Natural killer cell treated with Interleukin-12 subunit alpha and Interleukin-12 subunit beta and Interleukin-15 and Interleukin-18, amount 100 ng/mL, for 72 hours (primary cell): ENCODE results near the gene E2F4. TPM values are rescaled to one million over a fixed set of nuclear protein-coding genes. Genes with fewer than 3 reads are reported as not detected.

Source experiments
- ATAC-seq, 2 donors: fragments of 150-1000 bp; cut with Tn5 transposase in 1 of 2; sonication (Bioruptor Pico), chemical (Tn5 transposase) in 1 of 2; 2 replicates each; pipeline ENCODE4 v1.10.0; 2021
- DNase-seq: peaks from one replicate; pipeline ENCODE4 v3.0.0; 2022; ENCODE audit warnings: low spot score
- H3K27ac Mint-ChIP-seq, 2 donors: 1 replicate in 1 of 2; 2 replicates in 1 of 2; pipeline ENCODE4 v1.8.0; 2022; ENCODE audit warnings: mixed read lengths in 2 of 2, mild to moderate bottlenecking in 1 of 2, moderate library complexity in 1 of 2
- H3K27me3 Mint-ChIP-seq, 2 donors: 1 replicate in 1 of 2; 2 replicates in 1 of 2; pipeline ENCODE4 v1.8.0; 2022; ENCODE audit warnings: mixed read lengths in 2 of 2
- H3K36me3 Mint-ChIP-seq: one replicate; pipeline ENCODE4 v1.8.0; 2022; ENCODE audit warnings: mixed read lengths
- H3K4me1 Mint-ChIP-seq, 2 donors: 1 replicate in 1 of 2; 2 replicates in 1 of 2; pipeline ENCODE4 v1.8.0; 2022; ENCODE audit warnings: low read depth in 2 of 2, mixed read lengths in 2 of 2, mild to moderate bottlenecking in 1 of 2
- H3K4me3 Mint-ChIP-seq: one replicate; pipeline ENCODE4 v1.8.0; 2022; ENCODE audit warnings: mixed read lengths
- H3K9me3 Mint-ChIP-seq: 2 replicates; pipeline ENCODE4 v1.8.0; 2022; ENCODE audit warnings: mixed read lengths
- total RNA-seq, 2 donors: library from RNA; stranded (reverse); gene quantifications; one replicate each; pipeline ENCODE4 v1.2.3, GENCODE V29; 2022

Gene E2F4
- total RNA-seq, 2 donors from 2014 or later: 110 to 188 TPM

GRCh38 chr16:67184995-67185650 lies 6.8 kb upstream of the E2F4 start:
- Mint-ChIP-seq H3K9me3 (no peaks in the 10 kb centered on the region), H3K4me3 (peak overlapping the region; percentile 85), H3K4me1 (peaks cover 8% of the 10 kb centered on the region in 2 donors), H3K36me3 (no peaks in the 10 kb centered on the region), H3K27me3 (peaks cover 0 to 5% of the 10 kb centered on the region in 2 donors), H3K27ac (peak overlapping the region; percentile 19 to 80)
- peak; percentile 41 to 43 for ATAC-seq
- peak; percentile 86 for DNase-seq

GRCh38 chr16:67185651-67186134 lies 6.3 kb upstream of the E2F4 start:
- ATAC-seq (no peak), DNase-seq (no peak)
- Mint-ChIP-seq H3K4me3 (peak overlapping the region; percentile 85), H3K27ac (peak overlapping the region; percentile 19 to 80), H3K27me3 (peaks cover 0 to 5% of the 10 kb centered on the region in 2 donors), H3K4me1 (peaks cover 8% of the 10 kb centered on the region in 2 donors), H3K36me3 (no peaks in the 10 kb centered on the region), H3K9me3 (no peaks in the 10 kb centered on the region)

DNA sequence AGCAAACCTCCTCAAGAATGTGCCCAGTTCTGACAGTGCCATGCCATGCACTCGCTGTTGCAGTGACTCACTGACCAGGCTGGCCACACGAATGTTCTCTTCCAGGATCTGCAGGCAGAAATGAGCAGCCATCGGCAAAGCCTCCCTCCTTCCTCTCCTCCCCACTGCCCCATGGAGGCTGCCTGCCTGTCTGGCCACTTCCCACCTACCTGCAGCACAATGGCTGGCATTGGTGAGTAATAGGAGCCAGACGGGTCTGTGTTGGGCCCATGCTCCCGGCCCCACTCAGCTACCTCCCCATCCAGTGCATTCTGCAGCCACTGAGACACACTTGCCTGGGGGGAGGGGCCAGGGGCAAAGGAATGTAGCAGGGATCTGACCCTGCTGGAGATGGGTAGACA lies 5.4 kb upstream of the E2F4 start:
- DNase-seq (no peak), ATAC-seq (no peak)
- no peaks in the 10 kb centered on the region for H3K36me3 Mint-ChIP-seq
- H3K27ac Mint-ChIP-seq: no peak overlapping the region
- no peak overlapping the region for H3K4me3 Mint-ChIP-seq
- H3K27me3 Mint-ChIP-seq: peaks cover 0 to 5% of the 10 kb centered on the region in 2 donors
- H3K9me3 Mint-ChIP-seq: no peaks in the 10 kb centered on the region
- H3K4me1 Mint-ChIP-seq: peaks cover 12 to 13% of the 10 kb centered on the region in 2 donors

DNA sequence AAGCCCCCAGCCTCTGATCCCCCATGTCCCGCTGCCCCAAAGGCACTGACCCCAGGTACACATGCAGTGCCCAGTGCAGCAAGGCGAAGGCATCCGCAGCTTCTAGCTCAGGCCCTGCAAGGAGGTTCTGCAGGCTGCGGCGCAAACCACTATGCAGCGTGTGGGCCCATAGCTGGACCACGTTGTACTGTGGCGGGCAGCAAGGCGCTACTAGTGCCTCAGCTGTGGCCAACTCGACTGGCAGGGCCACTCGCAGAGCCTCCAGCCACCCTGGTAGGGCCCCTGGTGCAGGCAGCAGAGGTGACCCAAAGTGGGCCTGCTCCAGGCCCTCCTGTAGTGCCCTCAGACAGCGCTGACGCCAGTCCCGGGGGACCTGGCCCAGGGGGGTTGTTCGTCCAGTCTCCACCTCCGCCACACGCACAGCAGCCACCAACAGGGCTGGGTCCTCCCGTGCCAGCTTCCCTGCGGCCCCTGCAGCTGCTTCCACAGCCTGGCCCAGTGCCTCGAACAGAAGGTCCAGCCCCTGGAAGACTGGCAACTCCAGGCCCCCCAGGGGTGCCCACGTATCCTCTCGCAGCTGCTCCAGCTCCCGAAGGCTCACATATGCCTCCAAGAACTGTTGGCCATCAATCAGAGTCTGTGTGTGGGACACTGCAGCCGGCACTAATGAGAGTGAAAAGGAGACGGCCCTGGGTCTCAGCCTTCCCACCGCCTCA lies 4.6 kb upstream of the E2F4 start:
- Mint-ChIP-seq H3K4me3 (no peak overlapping the region), H3K36me3 (no peaks in the 10 kb centered on the region), H3K9me3 (no peaks in the 10 kb centered on the region), H3K27me3 (peaks cover 0 to 5% of the 10 kb centered on the region in 2 donors), H3K27ac (no peak overlapping the region), H3K4me1 (peaks cover 16 to 17% of the 10 kb centered on the region in 2 donors)
- DNase-seq (no peak), ATAC-seq (no peak)

DNA sequence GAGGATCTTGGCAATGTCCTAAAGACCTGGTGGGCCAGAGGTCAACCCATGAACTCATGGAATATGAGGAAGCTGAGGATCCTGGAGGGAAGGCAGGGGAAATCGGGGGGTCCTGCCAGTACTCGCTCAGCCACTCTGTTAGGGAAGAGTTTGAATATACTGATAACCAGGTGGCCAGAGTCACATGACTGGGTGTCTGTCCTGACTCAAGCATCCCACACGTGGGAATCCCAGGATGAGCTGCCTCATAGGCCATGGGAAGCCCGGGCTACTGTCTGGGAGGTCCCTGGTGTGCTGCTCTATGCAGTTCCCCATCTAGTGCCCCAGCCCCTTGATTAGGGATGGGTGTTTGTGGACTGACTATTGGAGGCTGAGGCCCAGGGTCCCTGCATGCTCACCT lies 3.6 kb upstream of the E2F4 start:
- ATAC-seq (no peak), DNase-seq (no peak)
- Mint-ChIP-seq H3K9me3 (no peaks in the 10 kb centered on the region), H3K4me1 (peaks cover 23% of the 10 kb centered on the region in 2 donors), H3K27me3 (peaks cover 0 to 5% of the 10 kb centered on the region in 2 donors), H3K4me3 (no peak overlapping the region), H3K27ac (no peak overlapping the region), H3K36me3 (no peaks in the 10 kb centered on the region)

DNA sequence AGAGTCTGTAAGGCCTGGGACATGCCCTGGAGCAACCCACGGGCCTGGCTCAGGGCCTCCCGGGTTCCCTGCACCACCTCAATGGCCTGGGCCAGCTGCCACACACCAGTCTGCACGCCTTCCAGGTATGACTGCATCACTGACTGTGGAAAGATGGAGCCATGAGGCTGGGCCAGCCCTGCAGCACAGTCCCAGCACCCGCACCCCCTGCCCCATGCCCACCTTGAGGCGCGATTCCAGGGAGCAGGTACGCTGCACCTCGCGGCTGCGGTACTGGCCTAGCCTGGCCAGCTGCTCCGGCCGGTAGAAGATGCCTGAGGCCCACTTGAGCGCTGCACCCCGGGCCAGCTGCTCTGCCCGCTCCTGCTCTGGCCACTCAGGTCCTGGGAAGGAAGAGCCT lies 3.2 kb upstream of the E2F4 start:
- DNase-seq: no peak
- no peak overlapping the region for H3K4me3 Mint-ChIP-seq
- H3K27ac Mint-ChIP-seq: no peak overlapping the region
- peaks cover 0 to 5% of the 10 kb centered on the region in 2 donors for H3K27me3 Mint-ChIP-seq
- H3K9me3 Mint-ChIP-seq: no peaks in the 10 kb centered on the region
- ATAC-seq: no peak
- no peaks in the 10 kb centered on the region for H3K36me3 Mint-ChIP-seq
- peaks cover 27 to 28% of the 10 kb centered on the region in 2 donors for H3K4me1 Mint-ChIP-seq

- H3K4me1 Mint-ChIP-seq: peaks cover 30 to 31% of the 10 kb centered on the region in 2 donors
- H3K9me3 Mint-ChIP-seq: no peaks in the 10 kb centered on the region
- H3K36me3 Mint-ChIP-seq: no peaks in the 10 kb centered on the region
- DNase-seq (no peak), ATAC-seq (no peak)
- H3K4me3 Mint-ChIP-seq: no peak within 1 kb of the TSS
- peaks cover 0 to 5% of the 10 kb centered on the region in 2 donors for H3K27me3 Mint-ChIP-seq
- H3K27ac Mint-ChIP-seq: peak within 1 kb of the TSS in 1 of 2 donors; percentile 54
These were observed 1.9 kb upstream of the E2F4 start, which contains the start of gene EXOC3L1 for GRCh38 chr16:67190041-67190440. Gene EXOC3L1 (minus strand): TSS chr16:67190136. CDS start chr16:67189676, 460 bp downstream.

- Mint-ChIP-seq H3K27me3 (no peaks in the 10 kb centered on the region), H3K4me1 (peaks cover 27% of the 10 kb centered on the region in 2 donors), H3K36me3 (peaks cover 3% of the 10 kb centered on the region), H3K27ac (peak overlapping the region; percentile 54 to 80), H3K4me3 (peak overlapping the region; percentile 82), H3K9me3 (no peaks in the 10 kb centered on the region)
- no peak for ATAC-seq
- DNase-seq: no peak
These were observed 1.2 kb upstream of the E2F4 start for GRCh38 chr16:67190448-67191399.

- no peak for DNase-seq
These were observed 452 bp upstream of the E2F4 start for GRCh38 chr16:67191411-67191994.

DNA sequence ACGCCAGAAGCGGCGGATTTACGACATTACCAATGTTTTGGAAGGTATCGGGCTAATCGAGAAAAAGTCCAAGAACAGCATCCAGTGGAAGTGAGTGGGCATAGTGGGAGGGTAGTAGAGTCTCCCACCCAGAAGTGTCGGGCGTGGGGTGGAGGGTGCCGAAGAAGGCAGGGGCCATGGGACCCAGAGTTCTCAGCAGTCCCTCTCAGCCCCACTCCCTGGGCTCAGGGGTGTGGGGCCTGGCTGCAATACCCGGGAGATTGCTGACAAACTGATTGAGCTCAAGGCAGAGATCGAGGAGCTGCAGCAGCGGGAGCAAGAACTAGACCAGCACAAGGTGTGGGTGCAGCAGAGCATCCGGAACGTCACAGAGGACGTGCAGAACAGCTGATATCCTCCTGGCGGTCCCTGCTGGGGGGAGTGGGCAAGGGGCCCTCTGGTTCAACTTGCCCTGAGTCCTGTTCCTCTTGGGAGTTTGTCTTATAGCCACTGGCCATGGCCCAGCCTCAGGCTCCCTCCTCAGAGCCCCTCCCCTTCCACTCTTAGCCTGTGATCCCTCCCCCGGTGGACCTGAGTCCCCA lies 916 bp downstream of the E2F4 start:
- ATAC-seq: no peak

More at GRCh38 chr16:67191411-67191994, 452 bp upstream of the E2F4 start:
- H3K27ac Mint-ChIP-seq: peak overlapping the region; percentile 54 to 80
- H3K36me3 Mint-ChIP-seq: peaks cover 11% of the 10 kb centered on the region
- H3K9me3 Mint-ChIP-seq: no peaks in the 10 kb centered on the region
- H3K4me1 Mint-ChIP-seq: peaks cover 32 to 35% of the 10 kb centered on the region in 2 donors
- H3K27me3 Mint-ChIP-seq: no peaks in the 10 kb centered on the region
- ATAC-seq: peak in 1 of 2 donors; percentile 0
- peak overlapping the region; percentile 82 for H3K4me3 Mint-ChIP-seq

GRCh38 chr16:67193536-67193935 lies 1.6 kb downstream of the E2F4 start:
- H3K4me3 Mint-ChIP-seq: peak overlapping the region; percentile 82
- H3K4me1 Mint-ChIP-seq: peaks cover 39 to 42% of the 10 kb centered on the region in 2 donors
- ATAC-seq (no peak), DNase-seq (no peak)
- H3K36me3 Mint-ChIP-seq: peaks cover 17% of the 10 kb centered on the region
- peak overlapping the region; percentile 54 to 80 for H3K27ac Mint-ChIP-seq
- no peaks in the 10 kb centered on the region for H3K9me3 Mint-ChIP-seq
- H3K27me3 Mint-ChIP-seq: no peaks in the 10 kb centered on the region

More for the DNA sequence above, 916 bp downstream of the E2F4 start:
- Mint-ChIP-seq H3K9me3 (no peaks in the 10 kb centered on the region), H3K4me1 (peaks cover 39 to 42% of the 10 kb centered on the region in 2 donors), H3K27ac (peak overlapping the region; percentile 54 to 80), H3K4me3 (peak overlapping the region; percentile 82), H3K27me3 (no peaks in the 10 kb centered on the region), H3K36me3 (peaks cover 17% of the 10 kb centered on the region)
- DNase-seq: no peak

GRCh38 chr16:67194260-67194659 lies 2.3 kb downstream of the E2F4 start:
- Mint-ChIP-seq H3K36me3 (peaks cover 17% of the 10 kb centered on the region), H3K4me3 (peak overlapping the region; percentile 82), H3K27me3 (no peaks in the 10 kb centered on the region), H3K27ac (peak overlapping the region; percentile 54 to 80), H3K4me1 (peaks cover 39 to 42% of the 10 kb centered on the region in 2 donors), H3K9me3 (no peaks in the 10 kb centered on the region)
- ATAC-seq (no peak), DNase-seq (no peak)
